A549 (cell line): Measurements from ENCODE around the gene ANO9. TPM values are rescaled to one million over a fixed set of nuclear protein-coding genes. Genes with fewer than 3 reads are reported as not detected.

Experiments
- ATAC-seq, 2 experiments: fragments of 200-7000 bp in 1 of 2; fragments of >200 bp in 1 of 2; cut with Nextera tagmentation in 1 of 2; cut with Tn5 transposase in 1 of 2; 3 replicates each; pipeline versions ENCODE4 v1.8.0 to v1.9.1; 2018 to 2020; ENCODE audit warnings: mild to moderate bottlenecking in 1 of 2, moderate library complexity in 1 of 2
- CTCF ChIA-PET: fragments of 300-600 bp; sonication (Branson Sonifier 250); formaldehyde crosslinking; extraction: SDS; loops from one replicate; lab custom pipeline; 2021; ENCODE audit warnings: antibody characterized with exemption, inconsistent platforms; lab: Yijun Ruan, JAX
- POLR2A ChIA-PET: fragments of 350-600 bp; formaldehyde crosslinking; extraction: SDS; loops from one replicate; lab custom pipeline; 2021; ENCODE audit warnings: antibody characterized with exemption, inconsistent platforms; lab: Yijun Ruan, JAX
- DNase-seq, 2 experiments: peaks; one replicate each; pipeline versions ENCODE4 v3.0.0 to v3.0.0-alpha.2; 2011 to 2016; ENCODE audit warnings: low read depth in 1 of 2, low spot score in 1 of 2
- FAIRE-seq: peaks from 2 replicates; lab custom pipeline; 2011; peaks lifted over from hg19 to GRCh38; lab: Jason Lieb, UNC
- H3K27ac ChIP-seq, 2 experiments: fragments of >200 bp; sonication (Bioruptor Twin); formaldehyde crosslinking; 3 replicates each; pipeline ENCODE4 v1.5.1; 2016 to 2017
- H3K4me1 ChIP-seq: fragments of >200 bp; sonication (Bioruptor Twin); formaldehyde crosslinking; 3 replicates; pipeline ENCODE4 v1.6.1; 2016
- H3K4me2 ChIP-seq: fragments of >200 bp; sonication (Bioruptor Twin); formaldehyde crosslinking; 3 replicates; pipeline ENCODE4 v1.6.1; 2016
- H3K4me3 ChIP-seq: fragments of >200 bp; sonication (Bioruptor Twin); formaldehyde crosslinking; 3 replicates; pipeline ENCODE4 v1.5.1; 2016
- H3K9me3 ChIP-seq: fragments of >200 bp; sonication (Bioruptor Twin); formaldehyde crosslinking; 3 replicates; pipeline ENCODE4 v1.6.1; 2016
- BHLHE40 ChIP-seq: IDR thresholded peaks from 2 replicates; pipeline ENCODE4 v1.6.1; 2012; ENCODE audit warnings: low read depth, low read length, inconsistent platforms
- CBX2 ChIP-seq: fragments of 200-600 bp; sonication (generic); IDR thresholded peaks from 2 replicates; pipeline ENCODE4 v1.6.1; 2016; ENCODE audit warnings: low read depth, mild to moderate bottlenecking, borderline replicate concordance
- CBX8 ChIP-seq: fragments of 200-600 bp; sonication (generic); IDR thresholded peaks from 2 replicates; pipeline ENCODE4 v1.6.1; 2016
- CHD2 ChIP-seq: fragments of 150-350 bp; IDR thresholded peaks from 2 replicates; pipeline ENCODE4 v1.6.1; 2014; ENCODE audit warnings: low read length; ENCODE audit not compliant: partially characterized antibody
- CHD4 ChIP-seq: fragments of 200-600 bp; sonication (generic); IDR thresholded peaks from 2 replicates; pipeline ENCODE4 v1.6.1; 2016; ENCODE audit warnings: antibody characterized with exemption, mild to moderate bottlenecking, borderline replicate concordance
- ESRRA ChIP-seq: fragments of 150-350 bp; IDR thresholded peaks from 2 replicates; pipeline ENCODE4 v1.6.1; 2014; ENCODE audit warnings: mild to moderate bottlenecking, low read length, borderline replicate concordance
- GATA3 ChIP-seq: IDR thresholded peaks from 2 replicates; pipeline ENCODE4 v1.6.1; 2012; ENCODE audit warnings: borderline replicate concordance
- HES2 ChIP-seq: fragments of >200 bp; sonication (Bioruptor Twin); formaldehyde crosslinking; IDR thresholded peaks from 2 replicates; pipeline ENCODE4 v1.6.1; 2016
- HOXA7 ChIP-seq: fragments of 250-450 bp; sonication (Bioruptor Pico); IDR thresholded peaks from 2 replicates; pipeline ENCODE4 v1.5.0; 2020; ENCODE audit warnings: mild to moderate bottlenecking, moderate library complexity
- KDM5A ChIP-seq: fragments of 200-600 bp; sonication (generic); IDR thresholded peaks from 2 replicates; pipeline ENCODE4 v1.6.1; 2016; ENCODE audit warnings: antibody characterized with exemption, mild to moderate bottlenecking
- MAFK ChIP-seq: fragments of 450-650 bp; IDR thresholded peaks from 2 replicates; pipeline ENCODE4 v1.6.1; 2014; ENCODE audit not compliant: partially characterized antibody
- MYC ChIP-seq: IDR thresholded peaks from 2 replicates; pipeline ENCODE4 v1.6.1; 2012; ENCODE audit warnings: mild to moderate bottlenecking, inconsistent platforms, low read length, improper control_type of control experiment, borderline replicate concordance
- PBX3 ChIP-seq: IDR thresholded peaks from 2 replicates; pipeline ENCODE4 v1.6.1; 2012
- POLR2A ChIP-seq: IDR thresholded peaks from 2 replicates; pipeline ENCODE4 v1.6.1; 2012; ENCODE audit warnings: mild to moderate bottlenecking, low read length
- POLR2AphosphoS2 ChIP-seq: conservative IDR thresholded peaks from 2 replicates; pipeline ENCODE4 v1.6.1; 2012; ENCODE audit warnings: low read length, improper control_type of control experiment, inconsistent platforms
- RCOR1 ChIP-seq: fragments of 150-350 bp; IDR thresholded peaks from 2 replicates; pipeline ENCODE4 v1.6.1; 2014; ENCODE audit warnings: antibody characterized with exemption, low read length, low read depth
- TFCP2L1 ChIP-seq: fragments of 250-450 bp; sonication (Bioruptor Pico); IDR thresholded peaks from 2 replicates; pipeline ENCODE4 v1.5.0; 2021; ENCODE audit warnings: mild to moderate bottlenecking
- TP53 ChIP-seq: fragments of 250-450 bp; sonication (Bioruptor Pico); IDR thresholded peaks from 2 replicates; pipeline ENCODE4 v1.5.0; 2021; ENCODE audit warnings: mild to moderate bottlenecking, moderate library complexity
- USF2 ChIP-seq: fragments of 450-650 bp; IDR thresholded peaks from 2 replicates; pipeline ENCODE4 v1.6.1; 2014; ENCODE audit warnings: antibody characterized with exemption
- ZC3H11A ChIP-seq: fragments of 450-650 bp; IDR thresholded peaks from 2 replicates; pipeline ENCODE4 v1.6.1; 2014; ENCODE audit warnings: antibody characterized with exemption, mild to moderate bottlenecking
- WGBS: methylation state at CpG from one replicate; pipeline ENCODE4 v1.1.6; 2017; ENCODE audit errors: missing lambda C conversion rate; 5-methylcytosine and 5-hydroxymethylcytosine counted together
- polyA plus RNA-seq, 4 experiments: library from polyadenylated mRNA; depleted of rRNA in 3 of 4; stranded (reverse); fragments of >200 nt; fragmentation: RNase III in 1 of 4; extraction: RNeasy Plus Mini Kit Qiagen cat#74134 plus additional on column Dnase treatment in 1 of 4; gene quantifications; 2 replicates in 3 of 4; 3 replicates in 1 of 4; pipeline ENCODE4 v1.2.3, GENCODE V29; 2011 to 2017
- TF ChIP-seq, protein P1 (sequence below): fragments of 200-600 bp; sonication (generic); IDR thresholded peaks from 2 replicates; pipeline ENCODE4 v1.6.1; 2016; ENCODE audit warnings: antibody characterized with exemption, mild to moderate bottlenecking, moderate library complexity
- TF ChIP-seq, protein P2 (sequence below): fragments of >200 bp; sonication (Bioruptor Twin); formaldehyde crosslinking; IDR thresholded peaks from 3 replicates; pipeline ENCODE4 v1.5.1; 2016

Gene ANO9
- polyA plus RNA-seq, 2 of the 4 experiments (the other 2 are of a cell fraction) = 0.50 to 0.66 TPM

- ChIA-PET CTCF (interaction anchor here (1.7 kb wide), 1 partner anchor 52 kb away, joined by 3 read pairs; no protein-coding TSS in a partner anchor), POLR2A (interaction anchor here (0.7 kb wide), 1 partner anchor 14 kb away, joined by 3 read pairs; no protein-coding TSS in a partner anchor)
- WGBS = no CpG with 5 or more reads among the region's 118 CpGs
- H3K27ac ChIP-seq = peak within 1 kb of the TSS; percentile 68 to 89; a peak in 5 of 6 replicates
- DNase-seq = peak in 1 of 2 experiments; percentile 68
- FAIRE-seq = no peak
- H3K9me3 ChIP-seq = no peaks in the 10 kb centered on the region
- H3K4me2 ChIP-seq = peak within 1 kb of the TSS; percentile 71
- peak in 1 of 2 experiments; percentile 20; a peak in 1 of 6 replicates for ATAC-seq
- no peak for TF ChIP-seq POLR2A
- no peak for TF ChIP-seq TFCP2L1 (CRISPR knock-in tag)
- TF ChIP-seq, protein P1, sequence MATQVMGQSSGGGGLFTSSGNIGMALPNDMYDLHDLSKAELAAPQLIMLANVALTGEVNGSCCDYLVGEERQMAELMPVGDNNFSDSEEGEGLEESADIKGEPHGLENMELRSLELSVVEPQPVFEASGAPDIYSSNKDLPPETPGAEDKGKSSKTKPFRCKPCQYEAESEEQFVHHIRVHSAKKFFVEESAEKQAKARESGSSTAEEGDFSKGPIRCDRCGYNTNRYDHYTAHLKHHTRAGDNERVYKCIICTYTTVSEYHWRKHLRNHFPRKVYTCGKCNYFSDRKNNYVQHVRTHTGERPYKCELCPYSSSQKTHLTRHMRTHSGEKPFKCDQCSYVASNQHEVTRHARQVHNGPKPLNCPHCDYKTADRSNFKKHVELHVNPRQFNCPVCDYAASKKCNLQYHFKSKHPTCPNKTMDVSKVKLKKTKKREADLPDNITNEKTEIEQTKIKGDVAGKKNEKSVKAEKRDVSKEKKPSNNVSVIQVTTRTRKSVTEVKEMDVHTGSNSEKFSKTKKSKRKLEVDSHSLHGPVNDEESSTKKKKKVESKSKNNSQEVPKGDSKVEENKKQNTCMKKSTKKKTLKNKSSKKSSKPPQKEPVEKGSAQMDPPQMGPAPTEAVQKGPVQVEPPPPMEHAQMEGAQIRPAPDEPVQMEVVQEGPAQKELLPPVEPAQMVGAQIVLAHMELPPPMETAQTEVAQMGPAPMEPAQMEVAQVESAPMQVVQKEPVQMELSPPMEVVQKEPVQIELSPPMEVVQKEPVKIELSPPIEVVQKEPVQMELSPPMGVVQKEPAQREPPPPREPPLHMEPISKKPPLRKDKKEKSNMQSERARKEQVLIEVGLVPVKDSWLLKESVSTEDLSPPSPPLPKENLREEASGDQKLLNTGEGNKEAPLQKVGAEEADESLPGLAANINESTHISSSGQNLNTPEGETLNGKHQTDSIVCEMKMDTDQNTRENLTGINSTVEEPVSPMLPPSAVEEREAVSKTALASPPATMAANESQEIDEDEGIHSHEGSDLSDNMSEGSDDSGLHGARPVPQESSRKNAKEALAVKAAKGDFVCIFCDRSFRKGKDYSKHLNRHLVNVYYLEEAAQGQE = no peak
- no peak for TF ChIP-seq ESRRA
- TF ChIP-seq CBX2 = no peak
- TF ChIP-seq MAFK = no peak
- TF ChIP-seq ZC3H11A = no peak
- no peak for TF ChIP-seq RCOR1
- no peak for TF ChIP-seq POLR2AphosphoS2
- no peak for TF ChIP-seq USF2
- no peak for TF ChIP-seq CHD2
- no peak for TF ChIP-seq TP53 (CRISPR knock-in tag)
- TF ChIP-seq BHLHE40 = no peak
- no peak for TF ChIP-seq CHD4
- TF ChIP-seq HES2 = no peak
- no peak for TF ChIP-seq CBX8
- no peak for TF ChIP-seq PBX3
- H3K4me3 ChIP-seq = peak within 1 kb of the TSS; percentile 60
- H3K4me1 ChIP-seq = peaks cover 16% of the 10 kb centered on the region; the same call in 2 of the 3 replicates
Measured at GRCh38 chr11:369336-370018, 72.3 kb downstream of the ANO9 start, which contains the start of gene B4GALNT4. Gene B4GALNT4, plus strand, starts transcription at chr11:369499. Its CDS starts 305 bp downstream, at chr11:369804.

GRCh38 chr11:368414-369335 is 73.1 kb downstream of the ANO9 start:
- H3K27ac ChIP-seq = peak overlapping the region; percentile 45 to 89; a peak in 5 of 6 replicates
- H3K9me3 ChIP-seq = no peaks in the 10 kb centered on the region
- 4% methylated on average over 11 of the region's 61 CpGs for WGBS
- H3K4me2 ChIP-seq = peak overlapping the region; percentile 71
- CTCF ChIA-PET = interaction anchor here (0.9 to 1.7 kb wide), 8 partner anchors 12 to 80 kb away, joined by 3 to 7 read pairs (median 4); partner anchors contain the start of gene ANO9
- POLR2A ChIA-PET = interaction anchor here (0.6 to 1.1 kb wide), 3 partner anchors 13 to 162 kb away, joined by 3 to 4 read pairs (median 3); partner anchors contain the start of genes BET1L and RIC8A
- no peak for FAIRE-seq
- peak overlapping the region; percentile 60 for H3K4me3 ChIP-seq
- TF ChIP-seq, protein P1 = no peak
- TF ChIP-seq POLR2A (no peak), HOXA7 (no peak), KDM5A (no peak), ESRRA (no peak), MYC (no peak), GATA3 (no peak)
- TF ChIP-seq, protein P2, sequence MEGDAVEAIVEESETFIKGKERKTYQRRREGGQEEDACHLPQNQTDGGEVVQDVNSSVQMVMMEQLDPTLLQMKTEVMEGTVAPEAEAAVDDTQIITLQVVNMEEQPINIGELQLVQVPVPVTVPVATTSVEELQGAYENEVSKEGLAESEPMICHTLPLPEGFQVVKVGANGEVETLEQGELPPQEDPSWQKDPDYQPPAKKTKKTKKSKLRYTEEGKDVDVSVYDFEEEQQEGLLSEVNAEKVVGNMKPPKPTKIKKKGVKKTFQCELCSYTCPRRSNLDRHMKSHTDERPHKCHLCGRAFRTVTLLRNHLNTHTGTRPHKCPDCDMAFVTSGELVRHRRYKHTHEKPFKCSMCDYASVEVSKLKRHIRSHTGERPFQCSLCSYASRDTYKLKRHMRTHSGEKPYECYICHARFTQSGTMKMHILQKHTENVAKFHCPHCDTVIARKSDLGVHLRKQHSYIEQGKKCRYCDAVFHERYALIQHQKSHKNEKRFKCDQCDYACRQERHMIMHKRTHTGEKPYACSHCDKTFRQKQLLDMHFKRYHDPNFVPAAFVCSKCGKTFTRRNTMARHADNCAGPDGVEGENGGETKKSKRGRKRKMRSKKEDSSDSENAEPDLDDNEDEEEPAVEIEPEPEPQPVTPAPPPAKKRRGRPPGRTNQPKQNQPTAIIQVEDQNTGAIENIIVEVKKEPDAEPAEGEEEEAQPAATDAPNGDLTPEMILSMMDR = no peak
- ATAC-seq = peak; percentile 64 to 83
- H3K4me1 ChIP-seq = peaks cover 16% of the 10 kb centered on the region; the same call in 2 of the 3 replicates
- peak; percentile 46 to 48 for DNase-seq
